ENCODE data around the gene ANK3.
"Not testable (repeated sequence)": the region's sequence is repeated elsewhere in the genome, so short reads cannot be mapped to it uniquely, and the experiment has no call there.

The ANK3 gene

DNA sequence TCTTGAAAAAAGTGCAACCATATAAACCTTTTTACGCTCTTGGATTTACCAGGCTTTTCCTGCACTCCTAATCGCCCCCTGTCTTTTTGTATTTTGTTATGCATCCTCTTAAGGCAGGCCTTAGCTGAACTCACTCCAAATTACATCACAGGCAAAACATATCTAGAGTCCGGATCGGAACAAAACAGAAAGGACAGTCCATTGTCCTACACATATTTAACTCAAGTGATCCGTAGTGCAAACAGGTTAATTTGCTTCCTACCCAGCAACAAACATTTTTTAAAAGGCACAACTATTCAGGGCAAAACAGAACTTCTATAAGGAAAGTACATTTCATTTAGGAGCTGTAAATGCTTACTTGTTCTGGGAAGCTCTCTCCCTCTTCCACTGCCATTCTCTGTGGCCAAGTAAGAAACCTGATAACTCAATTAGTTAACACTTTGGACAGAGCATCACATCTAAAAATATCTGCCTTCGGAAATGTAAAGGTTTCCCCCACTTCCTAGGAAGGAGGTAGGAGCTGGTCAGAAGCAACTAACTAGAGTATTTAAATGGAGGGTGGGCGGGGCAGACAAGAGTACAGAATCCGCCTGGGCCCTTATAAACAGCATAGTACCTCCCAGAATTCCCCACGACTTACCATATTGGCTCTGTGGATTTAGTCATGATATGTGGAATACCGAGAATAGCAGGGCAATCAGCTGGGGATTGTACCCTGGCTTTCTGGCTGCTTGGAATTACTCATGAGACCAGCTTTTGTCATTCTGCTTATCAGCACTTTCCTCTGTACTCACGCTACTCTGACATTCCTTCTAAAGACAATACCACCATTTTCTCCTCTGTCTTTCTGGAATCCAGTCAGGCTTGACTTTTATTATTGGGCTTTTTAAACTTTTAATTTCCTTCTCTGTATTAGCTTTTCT lies 89.5 kb downstream of the ANK3 start:
- no peak for DNase-seq

DNA sequence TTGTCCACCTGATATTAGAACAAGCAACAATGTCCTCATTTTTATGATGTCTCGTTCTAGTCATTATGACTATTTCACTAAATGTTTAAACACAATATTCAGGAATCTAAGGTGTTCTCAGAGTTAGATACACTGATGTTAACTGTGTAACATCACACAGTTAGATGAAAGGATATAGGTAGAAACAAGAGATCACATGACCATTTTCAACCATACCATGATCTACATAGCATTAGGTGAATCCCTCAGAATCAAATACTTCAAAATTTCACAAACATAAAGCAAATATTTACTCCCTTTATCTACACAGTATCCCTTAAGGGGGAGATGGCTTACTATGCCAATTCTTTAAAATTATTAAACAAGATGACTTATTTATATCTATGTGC lies 90.3 kb downstream of the ANK3 start:
- no peak for DNase-seq

- no peak for DNase-seq
Observed at GRCh38 chr10:60298408-60299389, 91.0 kb downstream of the ANK3 start.

GRCh38 chr10:60296073-60296472 lies 93.6 kb downstream of the ANK3 start:
- no peak for DNase-seq

DNA sequence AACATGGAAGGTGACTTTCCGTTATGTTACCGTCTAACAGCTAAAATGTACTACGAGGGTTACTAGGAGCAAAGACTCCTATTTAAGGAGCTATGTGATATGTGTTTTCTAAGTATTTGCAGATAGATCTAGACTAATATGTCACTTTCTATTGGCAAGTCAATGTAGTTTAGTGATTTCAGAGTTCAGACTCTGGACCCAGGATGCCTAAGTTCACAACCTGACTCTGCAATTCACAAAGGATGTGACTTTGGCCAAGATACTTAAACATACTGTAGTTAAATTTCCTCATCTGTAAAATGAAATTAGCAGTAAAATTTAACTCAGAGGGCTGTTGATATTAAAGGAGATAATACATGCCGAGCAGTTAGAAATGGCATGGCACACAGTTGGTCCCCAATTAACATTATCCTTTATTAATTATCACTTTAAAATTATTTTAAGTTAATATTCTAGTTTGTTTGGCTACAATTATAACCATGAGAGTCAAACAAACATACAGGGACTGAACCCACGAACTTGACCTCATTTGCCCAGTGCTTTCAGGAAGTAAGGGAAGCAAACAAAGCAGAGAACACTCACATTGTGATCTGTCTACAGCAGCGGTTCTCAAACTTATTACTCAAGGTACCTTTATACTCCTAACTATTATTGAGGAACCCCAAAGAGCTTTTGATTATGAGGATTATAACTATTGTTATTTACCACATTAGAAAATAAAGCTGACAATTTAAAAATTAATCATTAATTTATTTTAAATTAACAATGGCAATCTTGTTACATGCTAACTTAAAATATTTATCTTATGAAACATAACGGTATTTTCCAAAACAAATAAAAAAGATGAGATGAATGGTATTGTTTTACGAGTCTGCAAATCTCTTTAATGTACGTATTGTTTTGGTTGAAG lies 94.4 kb downstream of the ANK3 start:
- no peak for DNase-seq

DNA sequence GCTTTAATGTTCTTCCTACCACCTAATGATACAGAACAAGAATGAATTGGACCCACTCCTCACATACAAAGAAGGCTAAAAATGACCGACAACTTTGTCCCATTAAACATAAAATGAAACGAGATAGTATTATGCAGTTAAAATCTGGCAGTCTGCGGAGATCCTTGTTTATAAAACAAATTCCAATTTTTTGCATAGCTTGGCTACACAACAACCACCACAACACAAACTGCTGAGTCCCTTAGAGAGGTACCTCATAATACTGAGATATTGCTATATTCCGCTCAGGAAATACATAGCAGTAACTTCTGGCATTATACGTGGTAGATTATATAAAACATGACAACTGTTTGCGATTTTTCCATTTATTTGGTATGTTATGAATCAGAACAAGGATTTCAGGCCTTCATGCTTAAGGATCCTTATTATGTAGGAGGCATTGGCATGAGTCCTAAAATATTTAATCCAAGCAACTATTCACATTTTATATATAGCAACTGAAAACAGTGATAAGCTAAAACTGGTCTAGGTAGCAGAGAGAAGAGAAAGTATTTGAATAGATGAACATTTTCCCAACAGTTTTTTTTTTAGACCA lies 96.0 kb downstream of the ANK3 start:
- DNase-seq: no peak

GRCh38 chr10:60292998-60293397 lies 96.7 kb downstream of the ANK3 start:
- no peak for DNase-seq

GRCh38 chr10:60292536-60292935 lies 97.1 kb downstream of the ANK3 start:
- not testable (repeated sequence) for DNase-seq

DNA sequence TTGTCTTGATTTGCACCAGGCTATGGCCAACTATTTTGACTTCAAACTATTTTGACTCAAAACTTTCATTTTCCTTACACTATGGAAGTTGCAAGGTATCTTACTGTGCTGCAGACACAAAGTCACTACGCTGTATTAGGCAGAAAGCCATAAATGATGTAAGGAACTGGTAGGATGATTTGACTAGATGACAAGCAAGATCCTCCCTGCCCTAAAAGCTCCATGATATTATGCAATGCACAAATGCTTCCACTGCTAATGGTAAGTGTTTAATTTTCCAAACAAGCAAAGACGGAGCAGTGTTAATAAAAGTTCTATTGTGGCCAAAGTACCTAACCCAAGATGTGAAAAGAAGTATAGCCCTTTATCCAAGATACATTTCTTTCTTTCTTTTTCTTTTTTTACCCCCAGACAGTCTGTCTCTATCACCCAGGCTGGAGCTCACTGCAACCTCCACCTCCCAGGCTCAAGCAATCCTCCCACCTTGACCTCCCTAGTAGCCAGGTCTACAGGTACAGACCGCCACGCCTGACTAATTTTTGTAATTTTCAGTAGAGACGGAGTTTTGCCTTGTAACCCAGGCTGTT lies 98.2 kb downstream of the ANK3 start:
- DNase-seq: no peak

- no peak for DNase-seq
Observed at GRCh38 chr10:60290558-60290957, 99.1 kb downstream of the ANK3 start.

DNA sequence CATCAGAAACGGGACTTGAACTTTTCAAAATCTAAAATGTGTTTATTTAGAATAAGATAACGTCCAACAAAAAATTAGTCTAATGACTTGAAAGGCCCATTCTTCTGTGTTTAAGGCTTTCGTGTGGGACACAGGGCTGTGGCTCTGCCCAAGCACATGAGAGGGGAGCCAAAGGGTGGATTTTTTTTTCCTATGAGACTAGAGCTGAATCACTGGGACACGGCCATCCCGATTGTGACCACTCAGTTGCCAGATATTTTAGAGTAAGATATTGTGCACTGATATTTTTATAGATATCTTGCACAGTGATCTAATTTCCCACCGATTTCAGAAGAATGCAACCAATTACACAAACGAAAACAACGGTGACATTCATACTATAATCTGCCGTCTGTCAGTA lies 99.9 kb downstream of the ANK3 start:
- no peak for DNase-seq

DNA sequence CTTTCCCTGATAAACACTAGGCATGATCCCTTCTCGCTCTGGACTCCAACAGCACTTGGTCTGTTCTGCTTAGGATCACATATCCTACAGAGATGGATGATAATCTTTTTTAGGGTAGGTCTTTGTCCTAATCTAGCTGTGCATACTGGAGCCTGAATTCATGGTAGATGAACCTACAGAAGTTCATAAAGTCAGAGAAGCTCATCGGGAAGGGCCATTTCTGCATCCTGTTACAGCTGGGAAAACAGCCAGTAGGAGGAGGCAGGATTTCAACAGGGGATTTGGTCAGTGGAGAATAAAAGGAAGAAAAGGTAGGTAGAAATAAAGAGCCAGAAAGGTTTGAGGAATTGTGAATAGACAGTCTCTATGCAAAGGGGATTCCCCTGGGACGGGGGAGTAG lies 101.4 kb downstream of the ANK3 start:
- no peak for DNase-seq

DNA sequence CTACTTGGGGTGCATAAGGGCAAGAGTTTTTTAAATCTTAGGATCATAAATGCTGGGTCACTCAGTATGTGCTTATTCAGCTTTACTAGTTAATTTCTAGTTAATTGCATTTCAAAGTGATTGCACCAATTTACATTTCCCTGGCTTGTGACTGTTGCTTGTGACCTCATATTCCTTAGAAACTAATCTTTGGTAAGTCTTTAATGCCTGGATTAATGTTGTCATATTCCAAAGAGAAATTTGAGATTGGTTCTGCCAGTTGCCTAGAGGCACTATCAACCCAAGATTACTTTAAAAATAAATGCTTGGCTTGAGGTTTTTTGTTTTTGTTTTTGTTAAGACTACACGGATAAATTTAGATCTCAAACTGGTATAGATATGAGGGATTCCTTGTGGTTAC lies 103.1 kb downstream of the ANK3 start:
- no peak for DNase-seq

DNA sequence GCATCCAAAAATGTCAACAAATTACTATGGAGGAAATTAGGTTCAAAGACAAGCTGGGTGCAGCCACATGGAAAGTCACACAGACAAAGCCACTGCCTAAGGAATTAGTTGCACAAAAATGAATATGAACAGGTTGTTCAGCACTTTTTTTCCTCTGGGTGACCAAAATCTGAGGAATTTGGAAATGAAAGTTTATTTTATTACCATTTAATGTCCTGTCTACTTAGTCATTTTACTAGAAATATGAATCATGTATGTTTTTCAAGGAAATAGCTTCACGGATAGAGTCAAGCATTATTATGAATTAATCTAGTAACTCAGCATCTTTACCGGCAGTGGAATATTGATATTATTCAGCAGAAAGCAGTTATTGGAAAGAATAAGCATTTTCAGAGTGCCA lies 106.3 kb downstream of the ANK3 start:
- no peak for DNase-seq

DNA sequence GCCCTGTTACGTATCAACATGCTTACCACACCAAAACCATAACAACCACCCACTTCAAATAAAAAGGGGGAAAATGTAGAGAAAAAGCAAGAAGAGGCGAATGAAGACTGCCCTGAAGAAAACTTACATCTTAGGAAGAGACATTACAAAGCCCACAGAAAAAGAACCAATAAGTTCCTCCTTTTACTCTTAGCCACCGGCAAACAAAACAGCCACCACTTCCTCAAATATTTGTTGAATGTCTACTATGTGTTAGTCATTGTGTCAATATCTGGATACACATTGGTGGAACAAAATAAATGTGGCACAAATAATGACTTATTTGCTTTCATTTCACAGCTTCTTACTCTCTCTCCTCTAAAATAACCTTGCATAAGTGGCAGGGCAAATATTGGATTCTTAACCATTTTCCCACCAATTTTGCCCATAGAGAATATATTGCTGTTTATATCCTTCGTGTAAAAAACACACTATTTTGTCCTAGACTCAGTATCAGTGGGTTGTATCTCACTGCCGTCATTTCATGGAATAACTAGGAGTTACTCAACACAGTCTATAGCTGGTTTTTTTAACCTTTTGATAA lies 106.8 kb downstream of the ANK3 start:
- DNase-seq: no peak

- no peak for DNase-seq
Observed at GRCh38 chr10:60281792-60282353, 107.8 kb downstream of the ANK3 start.

DNA sequence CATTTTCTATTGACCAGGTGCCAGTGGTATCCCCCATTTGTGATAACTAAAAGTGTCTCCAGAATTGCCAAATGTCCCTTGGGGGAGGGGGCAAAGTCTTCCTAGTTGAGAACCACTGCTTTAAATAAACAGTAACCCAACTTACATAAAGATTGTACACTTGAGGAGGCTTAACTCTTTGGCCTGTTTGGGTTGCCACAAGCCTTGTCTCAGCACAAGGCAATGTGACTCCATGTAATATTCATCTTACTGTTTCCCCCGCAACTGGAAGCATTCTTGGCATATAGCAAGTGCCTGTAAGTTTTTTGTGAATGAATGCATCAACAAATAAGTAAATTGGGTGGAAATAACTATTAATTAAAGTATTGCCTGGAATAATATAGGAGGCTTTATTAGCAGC lies 108.3 kb downstream of the ANK3 start:
- no peak for DNase-seq

- no peak for DNase-seq
Observed at GRCh38 chr10:60280475-60280874, 109.2 kb downstream of the ANK3 start.

DNA sequence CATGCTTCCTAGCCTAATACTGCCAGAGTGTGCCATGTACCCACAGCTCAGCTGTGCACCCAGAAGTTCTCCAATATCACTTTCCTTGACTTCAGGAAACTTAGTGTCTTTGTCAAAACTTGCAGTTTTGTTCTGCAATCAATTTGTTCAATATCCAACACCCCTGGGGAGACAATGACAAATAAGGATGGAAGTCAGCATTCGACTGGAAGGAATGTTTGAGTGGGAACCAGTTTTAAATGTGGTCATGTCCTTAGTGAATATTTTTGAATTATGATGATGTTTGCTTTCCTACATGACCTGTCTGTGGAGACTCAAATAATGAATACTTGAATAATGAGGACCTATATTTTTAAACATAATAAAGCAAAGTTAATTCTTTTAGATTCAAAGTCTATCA lies 112.0 kb downstream of the ANK3 start:
- DNase-seq: no peak

- DNase-seq: no peak
Observed at GRCh38 chr10:60276232-60276631, 113.4 kb downstream of the ANK3 start.
